DOHH2 (cell line): ENCODE data around the gene AGAP3.

ENCODE experiments used
- H3F3A ChIP-seq: fragments of 200-600 bp; sonication (generic), shearing (Covaris generic); 2 replicates; pipeline ENCODE4 v1.6.0; 2016; ENCODE audit warnings: antibody characterized with exemption, mild to moderate bottlenecking; ENCODE audit not compliant: control insufficient read depth, insufficient read depth
- H3K27ac ChIP-seq: fragments of 200-600 bp; sonication (generic); 2 replicates; pipeline ENCODE4 v1.5.1; 2014; ENCODE audit warnings: low read depth, mild to moderate bottlenecking, low read length, moderate library complexity
- H3K27me3 ChIP-seq: fragments of 200-600 bp; sonication (generic); 2 replicates; pipeline ENCODE4 v1.6.1; 2014; ENCODE audit warnings: mild to moderate bottlenecking, low read length, mixed read lengths; ENCODE audit not compliant: control insufficient read depth
- H3K36me3 ChIP-seq: fragments of 200-600 bp; sonication (generic); 2 replicates; pipeline ENCODE4 v1.6.1; 2014; ENCODE audit warnings: mild to moderate bottlenecking, low read length, moderate library complexity, mixed read lengths; ENCODE audit not compliant: control insufficient read depth
- H3K4me1 ChIP-seq: fragments of 200-600 bp; sonication (generic); 2 replicates; pipeline ENCODE4 v1.6.1; 2014; ENCODE audit warnings: mild to moderate bottlenecking, low read length, mixed read lengths; ENCODE audit not compliant: control insufficient read depth
- H3K4me2 ChIP-seq: fragments of 200-600 bp; sonication (generic); 2 replicates; pipeline ENCODE4 v1.6.0; 2014; ENCODE audit warnings: mild to moderate bottlenecking, low read length, moderate library complexity
- H3K4me3 ChIP-seq: fragments of 200-600 bp; sonication (generic); 2 replicates; pipeline ENCODE4 v1.5.1; 2014; ENCODE audit warnings: mild to moderate bottlenecking, low read length, mixed read lengths
- H3K79me2 ChIP-seq: fragments of 200-600 bp; sonication (generic); 2 replicates; pipeline ENCODE4 v1.6.1; 2014; ENCODE audit warnings: mild to moderate bottlenecking, low read length, mixed read lengths; ENCODE audit not compliant: control insufficient read depth
- H3K9me2 ChIP-seq: fragments of 200-600 bp; sonication (generic); replicated peaks from 2 replicates; pipeline ENCODE4 v1.6.1; 2014; ENCODE audit warnings: mild to moderate bottlenecking, low read length, mixed read lengths; ENCODE audit not compliant: control insufficient read depth
- H3K9me3 ChIP-seq: fragments of 200-600 bp; sonication (generic); 2 replicates; pipeline ENCODE4 v1.6.1; 2014; ENCODE audit warnings: antibody characterized with exemption, low read length, mixed read lengths; ENCODE audit not compliant: control insufficient read depth, insufficient read depth
- H4K20me1 ChIP-seq: fragments of 200-600 bp; sonication (generic); 2 replicates; pipeline ENCODE4 v1.6.0; 2014; ENCODE audit warnings: low read depth, mild to moderate bottlenecking, antibody characterized with exemption, low read length, moderate library complexity; ENCODE audit not compliant: control insufficient read depth, insufficient read depth
- CTCF ChIP-seq: fragments of 200-600 bp; sonication (generic); IDR thresholded peaks from one replicate; pipeline ENCODE4 v1.5.1; 2014; ENCODE audit warnings: antibody characterized with exemption, mild to moderate bottlenecking, low read depth, low read length; ENCODE audit not compliant: poor library complexity, severe bottlenecking
- EZH2phosphoT487 ChIP-seq: fragments of 200-600 bp; sonication (generic); IDR thresholded peaks from 2 replicates; pipeline ENCODE4 v1.6.1; 2017; ENCODE audit warnings: borderline replicate concordance, mild to moderate bottlenecking, antibody characterized with exemption, low read length, moderate library complexity, mixed read lengths

Gene AGAP3

GRCh38 chr7:151115836-151116418 lies 29.7 kb downstream of the AGAP3 start:
- Histone ChIP-seq H3K27ac (no peak overlapping the region), H3F3A (no peaks in the 10 kb centered on the region), H3K4me1 (no peaks in the 10 kb centered on the region), H3K79me2 (no peaks in the 10 kb centered on the region), H3K27me3 (peaks cover 10% of the 10 kb centered on the region), H3K9me3 (no peaks in the 10 kb centered on the region), H4K20me1 (peaks cover 5% of the 10 kb centered on the region; the same call in 1 of the 2 replicates), H3K36me3 (no peaks in the 10 kb centered on the region), H3K9me2 (no peaks in the 10 kb centered on the region), H3K4me2 (no peak overlapping the region), H3K4me3 (no peak overlapping the region)
- TF ChIP-seq CTCF (no peak), EZH2phosphoT487 (no peak)

GRCh38 chr7:151116603-151117440 lies 30.5 kb downstream of the AGAP3 start:
- peaks cover 3% of the 10 kb centered on the region; the same call in 1 of the 2 replicates for H3K27me3 ChIP-seq
- peaks cover 5% of the 10 kb centered on the region; the same call in 1 of the 2 replicates for H4K20me1 ChIP-seq
- no peaks in the 10 kb centered on the region for H3K79me2 ChIP-seq
- TF ChIP-seq EZH2phosphoT487 = no peak
- no peak for TF ChIP-seq CTCF
- no peak overlapping the region for H3K27ac ChIP-seq
- no peak overlapping the region for H3K4me3 ChIP-seq
- no peaks in the 10 kb centered on the region for H3K36me3 ChIP-seq
- H3F3A ChIP-seq = no peaks in the 10 kb centered on the region
- H3K4me1 ChIP-seq = no peaks in the 10 kb centered on the region
- no peaks in the 10 kb centered on the region for H3K9me2 ChIP-seq
- H3K4me2 ChIP-seq = no peak overlapping the region
- H3K9me3 ChIP-seq = no peaks in the 10 kb centered on the region

GRCh38 chr7:151117565-151117964 lies 31.3 kb downstream of the AGAP3 start:
- no peaks in the 10 kb centered on the region for H3K4me1 ChIP-seq
- H3K4me3 ChIP-seq = no peak overlapping the region
- H3K36me3 ChIP-seq = no peaks in the 10 kb centered on the region
- H3K4me2 ChIP-seq = no peak overlapping the region
- no peak for TF ChIP-seq CTCF
- TF ChIP-seq EZH2phosphoT487 = no peak
- no peaks in the 10 kb centered on the region for H3K9me2 ChIP-seq
- H3K27ac ChIP-seq = no peak overlapping the region
- H3K27me3 ChIP-seq = no peaks in the 10 kb centered on the region
- H3K79me2 ChIP-seq = no peaks in the 10 kb centered on the region
- no peaks in the 10 kb centered on the region for H3K9me3 ChIP-seq
- H3F3A ChIP-seq = no peaks in the 10 kb centered on the region
- peaks cover 5% of the 10 kb centered on the region; the same call in 1 of the 2 replicates for H4K20me1 ChIP-seq
